ENCODE results near the gene KRT17.
"Not testable (repeated sequence)": the region's sequence is repeated elsewhere in the genome, so short reads cannot be mapped to it uniquely, and the experiment has no call there.

KRT17 gene

DNA sequence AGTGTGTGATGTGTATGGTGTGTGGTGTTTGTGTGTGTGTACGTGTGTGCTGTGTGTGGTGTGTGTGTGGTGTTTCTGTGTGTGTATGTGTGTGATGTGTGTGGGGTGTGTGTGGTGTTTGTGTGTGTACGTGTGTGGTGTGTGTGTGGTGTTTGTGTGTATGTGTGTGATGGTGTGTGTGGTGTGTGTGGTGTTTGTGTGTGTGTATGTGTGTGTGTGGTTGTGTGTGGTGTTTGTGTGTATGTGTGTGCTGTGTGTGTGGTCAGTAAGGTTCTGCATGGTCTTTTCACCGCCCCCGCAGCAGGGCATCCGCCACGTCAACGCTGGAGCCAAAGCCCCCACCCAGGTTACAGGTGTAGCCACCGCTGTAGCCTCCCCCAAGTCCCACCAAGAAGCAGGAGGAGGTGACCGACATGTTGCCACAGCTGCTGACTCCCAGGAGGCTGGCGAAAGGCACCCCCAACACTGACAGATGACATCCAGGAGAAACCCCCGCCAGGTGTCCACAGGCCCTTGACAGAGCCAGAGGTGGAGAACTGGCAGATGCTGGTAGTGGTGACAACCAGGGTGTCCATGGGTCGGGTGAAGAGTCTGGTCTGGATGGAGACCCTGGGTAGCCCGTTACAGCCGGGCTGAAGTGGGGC, 9.3 kb upstream of the KRT17 start:
- no peak for DNase-seq (ENCODE audit: low read depth)

- DNase-seq (ENCODE audit: low read depth): no peak
Observed at GRCh38 chr17:41632482-41633105, 8.2 kb upstream of the KRT17 start.

GRCh38 chr17:41631898-41632285, 7.5 kb upstream of the KRT17 start:
- DNase-seq (ENCODE audit: low read depth): no peak

DNA sequence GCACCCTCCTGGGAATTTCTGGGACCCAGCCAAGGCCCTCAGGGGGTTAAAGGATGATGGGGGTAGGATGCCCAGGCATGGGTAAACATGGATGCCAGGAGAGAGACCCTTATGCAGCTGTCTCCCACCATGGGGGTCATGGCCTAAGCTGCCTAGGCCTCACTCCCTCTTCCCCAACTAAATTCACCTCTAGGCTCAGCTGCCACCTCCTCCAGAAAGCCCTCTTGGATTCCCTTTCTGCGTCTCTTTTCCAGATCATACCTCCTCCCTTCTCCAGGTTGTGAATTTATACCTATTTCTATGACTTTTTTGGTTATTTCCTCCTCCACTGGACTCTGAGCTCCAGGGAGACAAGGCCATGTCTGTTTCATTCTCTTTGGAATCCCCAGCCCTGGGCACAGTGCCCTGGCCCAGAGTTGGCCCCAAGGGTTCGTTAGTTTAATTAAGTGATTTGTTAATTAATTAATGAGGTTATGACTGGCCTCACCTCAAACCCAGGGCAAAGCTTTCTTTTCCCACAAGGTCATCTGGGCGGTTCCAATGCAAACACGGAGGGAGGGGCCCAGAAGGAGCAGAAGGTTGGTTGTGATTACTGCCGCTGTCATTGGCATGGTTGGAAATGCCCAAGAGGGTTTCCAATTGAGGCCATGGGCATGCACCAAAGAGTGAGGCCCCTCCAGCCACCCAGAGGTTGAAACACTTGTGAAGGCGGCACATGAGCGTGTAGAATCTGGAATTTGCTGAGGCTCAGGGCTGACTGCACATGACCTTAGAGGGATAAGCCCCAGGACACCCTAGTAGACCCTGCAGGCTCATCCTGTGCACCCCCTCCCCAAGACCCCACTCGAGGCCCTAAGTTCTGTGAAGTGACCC, 6.9 kb upstream of the KRT17 start:
- no peak for DNase-seq (ENCODE audit: low read depth)

DNA sequence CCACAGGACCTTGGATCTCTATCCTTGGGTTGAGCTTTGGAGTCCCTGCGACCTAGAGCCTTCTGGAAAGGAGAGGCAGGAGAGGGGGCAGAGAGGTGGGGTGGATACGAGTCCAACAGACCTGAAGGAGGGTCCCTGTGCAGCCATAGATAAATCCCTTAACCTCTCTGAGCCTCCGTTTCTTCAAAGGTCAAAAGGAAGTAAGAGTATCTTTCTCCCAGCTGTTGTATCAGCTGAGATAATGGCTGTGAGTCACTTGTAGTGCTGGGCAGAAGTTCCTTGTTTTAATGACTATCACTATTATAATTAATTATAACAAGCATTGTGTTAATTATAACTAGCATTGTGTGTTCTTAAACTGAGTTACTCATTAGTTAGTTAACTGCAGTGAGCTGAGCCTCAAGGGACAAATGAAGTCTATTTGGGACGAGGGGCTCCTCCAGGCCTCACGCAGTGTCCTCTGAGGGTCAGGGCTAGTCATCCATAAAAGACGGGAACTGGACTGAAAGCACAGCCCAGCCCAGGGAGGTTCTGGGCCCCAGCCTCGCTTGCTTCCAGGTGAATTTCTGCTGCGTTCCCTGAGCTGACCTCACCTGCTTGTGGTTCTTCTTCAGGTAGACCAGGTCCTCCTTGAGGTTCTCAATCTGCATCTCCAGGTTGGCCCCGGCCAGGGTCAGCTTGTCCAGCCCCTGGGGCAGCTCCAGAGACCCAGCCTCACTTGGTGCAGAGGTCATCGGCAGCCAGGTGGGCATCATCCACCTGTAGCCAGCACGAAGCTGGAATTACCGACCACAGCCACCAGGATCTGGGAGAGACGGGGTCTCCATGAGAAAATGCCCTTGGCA, 5.7 kb upstream of the KRT17 start:
- no peak for DNase-seq (ENCODE audit: low read depth)

DNA sequence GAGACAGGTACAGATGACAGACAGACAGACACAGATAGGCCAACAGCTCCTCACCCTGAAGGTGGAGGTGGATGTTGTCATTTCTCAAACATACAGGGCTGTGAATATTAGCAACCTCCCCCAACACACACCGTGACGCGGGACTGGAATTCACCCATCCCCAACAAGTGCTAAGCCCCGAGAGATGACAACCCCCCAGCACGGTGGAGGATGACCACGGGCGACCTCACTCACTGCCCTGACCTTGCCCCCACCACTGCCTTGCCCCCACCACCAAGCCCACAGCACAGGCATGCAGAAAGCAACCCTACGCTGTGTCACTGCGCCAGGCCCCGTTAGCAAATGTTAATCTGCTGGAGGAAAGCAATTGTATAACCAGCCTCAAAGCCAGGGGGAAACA, 4.9 kb upstream of the KRT17 start:
- no peak for DNase-seq (ENCODE audit: low read depth)

DNA sequence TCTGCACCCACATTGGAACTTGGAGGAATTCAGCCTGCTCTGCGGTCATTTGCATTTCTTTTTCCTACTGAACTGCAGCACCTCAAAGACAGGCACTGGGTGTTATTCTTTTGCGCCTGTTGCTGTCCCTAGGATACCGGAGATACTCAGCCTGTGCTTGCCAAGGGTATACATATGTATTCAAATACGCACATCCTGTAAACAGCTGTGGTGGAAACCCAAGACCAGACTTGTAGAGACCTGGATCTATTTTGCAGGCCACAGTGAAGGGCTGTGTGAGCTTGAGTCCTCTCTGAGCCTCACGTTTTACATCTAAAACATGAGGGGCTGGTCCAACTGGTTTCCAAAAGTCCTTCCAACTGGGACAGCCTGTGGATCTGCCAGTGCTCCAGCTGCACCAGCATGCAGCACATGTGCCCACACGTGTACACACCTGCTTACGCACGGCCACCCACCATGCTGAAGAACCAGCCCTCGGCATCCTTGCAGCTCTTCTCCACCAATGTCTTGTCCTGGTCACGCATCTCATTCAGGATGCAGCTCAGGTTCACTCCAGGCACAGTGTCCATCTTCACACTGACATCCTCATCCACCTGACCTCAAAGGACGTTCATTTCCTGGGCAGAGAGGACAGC, 4.4 kb upstream of the KRT17 start:
- DNase-seq (ENCODE audit: low read depth): not testable (repeated sequence)

- not testable (repeated sequence) for DNase-seq (ENCODE audit: low read depth)
Observed at GRCh38 chr17:41628073-41628370, 3.6 kb upstream of the KRT17 start.

- DNase-seq (ENCODE audit: low read depth): no peak
Observed at GRCh38 chr17:41627316-41628072, 3.1 kb upstream of the KRT17 start.

- DNase-seq (ENCODE audit: low read depth): not testable (repeated sequence)
Observed at GRCh38 chr17:41626914-41627295, 2.5 kb upstream of the KRT17 start.

DNA sequence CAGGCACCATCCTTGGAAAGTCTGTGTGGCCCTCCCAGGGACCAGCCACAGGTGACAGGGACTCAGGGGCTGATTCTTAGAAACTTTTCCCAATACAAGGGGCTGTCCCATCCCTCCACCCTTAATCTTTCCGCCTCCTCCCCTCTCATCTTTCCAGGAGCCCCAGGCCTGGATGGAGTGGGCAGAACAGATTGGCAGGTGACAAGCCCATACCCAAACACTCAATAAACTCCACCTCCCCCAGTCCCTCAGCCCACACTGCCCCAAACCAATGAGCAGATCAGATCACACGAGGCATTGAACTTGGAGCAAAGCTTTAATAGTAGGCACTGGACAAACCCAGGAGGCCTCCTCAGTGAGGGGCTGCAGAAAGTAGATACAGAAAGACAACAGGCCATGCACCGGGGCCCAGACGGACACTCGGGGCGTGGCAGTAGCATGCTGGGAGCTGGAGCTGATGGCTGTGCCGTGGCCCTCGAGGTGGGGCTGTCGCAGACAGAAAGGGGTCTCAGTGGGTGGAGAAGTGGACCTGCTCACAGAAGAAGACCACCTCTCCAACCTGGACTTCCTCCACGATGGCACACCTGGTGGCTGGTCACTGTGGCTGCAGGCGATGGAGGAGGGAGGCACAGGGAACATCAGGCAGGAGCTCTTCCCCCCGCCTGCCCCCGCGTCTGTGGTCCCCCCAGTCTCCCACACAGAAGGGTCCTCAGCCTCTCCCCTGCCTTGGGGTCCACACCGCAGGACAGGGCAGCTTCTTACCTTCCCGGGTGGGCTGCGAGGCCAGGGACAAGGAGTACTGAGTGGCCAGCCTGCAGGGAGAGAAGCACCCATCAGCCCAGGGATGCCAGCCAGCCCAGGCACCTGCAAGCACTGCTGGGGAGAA, 1.9 kb upstream of the KRT17 start:
- not testable (repeated sequence) for DNase-seq (ENCODE audit: low read depth)

DNA sequence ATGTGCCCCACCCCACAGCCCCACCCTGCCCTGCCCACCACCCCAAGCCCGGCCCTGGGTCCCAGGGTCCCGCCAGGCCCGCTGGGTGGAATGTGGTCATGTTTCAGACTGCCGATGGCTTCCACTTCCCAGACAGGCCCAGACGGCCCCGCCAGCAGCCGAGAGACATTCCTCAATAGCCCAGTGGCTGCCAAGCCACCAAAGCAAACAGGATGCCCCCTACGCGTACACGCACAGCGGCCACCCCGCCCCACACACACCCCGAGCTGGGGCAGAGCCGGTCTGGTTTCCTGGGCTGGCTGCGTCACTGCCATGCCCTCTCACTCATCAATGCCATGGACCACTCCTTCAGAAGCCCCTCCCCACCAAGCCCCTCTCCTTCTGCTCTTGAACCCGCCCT, 1.2 kb upstream of the KRT17 start:
- DNase-seq (ENCODE audit: low read depth): no peak

- not testable (repeated sequence) for DNase-seq (ENCODE audit: low read depth)
Observed at GRCh38 chr17:41623184-41623861, 1.1 kb downstream of the KRT17 start.

DNA sequence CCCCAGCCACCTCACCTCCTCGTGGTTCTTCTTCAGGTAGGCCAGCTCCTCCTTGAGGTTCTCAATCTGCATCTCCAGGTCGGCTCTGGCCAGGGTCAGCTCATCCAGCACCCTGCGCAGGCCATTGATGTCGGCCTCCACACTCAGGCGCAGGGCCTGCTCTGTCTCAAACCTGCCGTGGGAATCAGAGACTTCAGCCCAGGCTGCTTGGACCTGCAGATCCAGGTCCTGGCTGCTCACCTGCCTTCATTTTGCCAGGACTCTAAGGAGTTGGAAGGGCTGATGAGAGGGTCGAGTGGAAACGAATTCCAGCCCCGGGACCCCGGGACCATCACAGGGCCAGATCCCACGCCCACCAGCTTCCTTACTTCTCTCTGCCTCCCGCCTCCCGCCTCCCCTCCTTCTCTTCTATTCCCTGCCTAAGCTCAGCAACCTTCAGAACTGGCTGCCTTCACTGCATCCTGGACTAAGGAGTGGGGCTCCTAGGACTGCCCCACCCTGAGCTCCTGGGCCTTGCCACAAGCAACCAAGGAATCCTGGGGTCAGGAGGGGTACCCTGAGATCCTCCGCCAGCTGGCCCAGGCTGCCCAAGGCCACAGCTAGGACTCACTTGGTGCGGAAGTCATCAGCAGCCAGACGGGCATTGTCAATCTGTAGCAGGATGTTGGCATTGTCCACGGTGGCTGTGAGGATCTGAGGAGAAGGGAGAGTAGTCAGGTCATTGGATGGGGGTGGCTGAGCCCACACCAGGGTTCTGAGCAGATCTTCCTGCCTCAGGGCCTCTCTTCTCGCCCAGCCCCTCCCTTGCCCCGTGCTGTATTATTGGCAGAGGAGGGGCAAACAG, 1.8 kb downstream of the KRT17 start:
- not testable (repeated sequence) for DNase-seq (ENCODE audit: low read depth)

DNA sequence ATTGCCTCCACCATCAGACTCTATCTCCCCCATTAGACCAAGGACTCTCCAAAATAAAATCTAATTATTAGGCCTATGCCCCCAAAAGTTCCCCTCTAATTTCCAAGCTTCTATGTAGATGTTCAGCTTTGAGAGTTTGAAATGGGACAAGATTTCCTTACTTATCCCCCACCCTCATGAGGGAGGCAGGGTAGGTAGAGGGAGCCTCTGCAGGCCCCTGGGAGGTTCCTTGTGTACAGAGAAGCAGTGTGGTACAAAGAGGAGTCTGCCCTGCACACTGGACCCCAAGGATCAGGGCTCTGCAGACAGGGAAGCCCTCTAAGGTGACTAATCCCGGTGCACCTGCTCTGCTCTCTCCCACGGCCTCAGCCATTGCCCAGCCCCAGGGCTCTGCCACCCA, 2.5 kb downstream of the KRT17 start:
- no peak for DNase-seq (ENCODE audit: low read depth)

- DNase-seq (ENCODE audit: low read depth): not testable (repeated sequence)
Observed at GRCh38 chr17:41621435-41621817, 2.9 kb downstream of the KRT17 start.

DNA sequence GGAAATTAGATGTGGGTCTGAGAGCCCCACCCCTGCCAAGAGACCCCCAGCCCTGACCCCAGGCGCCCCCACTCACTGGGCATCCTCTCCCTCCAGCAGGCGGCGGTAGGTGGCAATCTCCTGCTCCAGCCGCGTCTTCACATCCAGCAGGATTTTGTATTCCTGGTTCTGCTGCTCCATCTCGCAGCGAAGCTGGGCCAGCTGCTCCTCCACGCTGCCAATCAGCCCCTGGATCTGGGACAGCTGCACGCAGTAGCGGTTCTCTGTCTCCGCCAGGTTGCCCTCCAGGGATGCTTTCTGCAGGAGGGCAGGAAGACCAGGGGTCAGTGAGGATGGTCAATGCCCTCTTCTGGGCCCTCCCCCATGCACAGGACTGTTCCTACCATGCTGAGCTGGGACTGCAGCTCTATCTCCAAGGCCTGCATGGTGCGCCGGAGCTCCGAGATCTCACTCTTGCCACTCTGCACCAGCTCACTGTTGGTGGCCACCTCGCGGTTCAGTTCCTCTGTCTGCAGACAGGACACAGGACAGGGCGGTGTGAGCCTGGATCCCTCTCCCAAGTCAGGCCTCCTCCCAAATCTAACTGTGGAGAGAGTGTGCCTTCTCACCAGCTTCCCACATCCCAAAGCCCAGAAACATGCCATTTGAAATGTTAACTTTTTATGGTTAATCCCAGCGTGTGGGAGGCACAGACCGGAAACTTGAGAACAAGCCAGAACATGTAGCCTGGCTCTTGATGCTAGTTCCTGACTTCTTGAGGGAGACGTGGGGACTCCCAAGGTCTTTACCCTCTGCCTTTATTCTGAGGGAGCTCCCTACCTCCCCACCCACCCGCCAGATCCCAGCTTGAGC, 3.6 kb downstream of the KRT17 start:
- DNase-seq (ENCODE audit: low read depth): no peak

Measured in fibroblast of the conjunctiva (primary cell).